ENCODE results near the gene MCCD1. TPM values are rescaled to one million over a fixed set of nuclear protein-coding genes. Genes with fewer than 3 reads are reported as not detected.

Gene MCCD1
- total RNA-seq, 1 donor from 2014 or later, result not detected

DNA sequence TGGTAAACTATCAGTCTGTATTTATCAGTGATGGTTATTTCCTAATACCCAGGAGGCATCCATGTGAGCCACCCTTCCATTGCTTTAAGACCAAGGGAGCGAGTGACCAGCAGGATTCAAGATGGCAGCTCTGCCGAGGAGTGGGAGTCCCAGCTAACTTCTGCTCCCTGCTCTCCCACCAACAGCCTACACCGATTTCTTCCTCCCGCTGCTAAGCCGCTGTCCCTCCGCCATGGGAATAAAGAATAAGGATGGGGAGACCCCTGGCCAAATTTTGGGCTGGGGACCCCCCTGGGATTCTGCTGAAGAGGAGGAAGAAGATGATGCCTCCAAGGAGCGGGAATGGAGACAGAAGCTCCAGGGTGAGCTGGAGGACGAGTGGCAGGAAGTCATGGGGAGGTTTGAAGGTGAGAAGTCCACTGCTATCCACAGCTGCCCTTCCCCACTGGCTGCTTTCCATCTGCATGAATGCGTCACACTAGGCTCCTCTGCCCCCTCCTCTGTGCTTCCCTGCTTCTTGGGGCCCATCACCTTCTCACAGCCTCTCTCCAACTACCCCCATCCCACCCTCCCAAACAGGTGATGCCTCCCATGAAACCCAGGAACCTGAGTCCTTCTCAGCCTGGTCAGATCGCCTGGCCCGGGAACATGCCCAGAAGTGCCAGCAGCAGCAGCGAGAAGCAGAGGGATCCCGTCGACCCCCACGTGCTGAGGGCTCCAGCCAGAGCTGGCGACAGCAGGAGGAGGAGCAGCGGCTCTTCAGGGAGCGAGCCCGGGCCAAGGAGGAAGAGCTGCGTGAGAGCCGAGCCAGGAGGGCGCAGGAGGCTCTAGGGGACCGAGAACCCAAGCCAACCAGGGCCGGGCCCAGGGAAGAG, 28.9 kb downstream of the MCCD1 start:
- peaks cover 14% of the 10 kb centered on the region for H3K36me3 Mint-ChIP-seq (ENCODE audit: insufficient read depth)
- H3K4me3 Mint-ChIP-seq (ENCODE audit: low read depth), result no peak overlapping the region
- no peak for DNase-seq (ENCODE audit: low spot score, unreplicated experiment)
- TF ChIP-seq, protein P1, sequence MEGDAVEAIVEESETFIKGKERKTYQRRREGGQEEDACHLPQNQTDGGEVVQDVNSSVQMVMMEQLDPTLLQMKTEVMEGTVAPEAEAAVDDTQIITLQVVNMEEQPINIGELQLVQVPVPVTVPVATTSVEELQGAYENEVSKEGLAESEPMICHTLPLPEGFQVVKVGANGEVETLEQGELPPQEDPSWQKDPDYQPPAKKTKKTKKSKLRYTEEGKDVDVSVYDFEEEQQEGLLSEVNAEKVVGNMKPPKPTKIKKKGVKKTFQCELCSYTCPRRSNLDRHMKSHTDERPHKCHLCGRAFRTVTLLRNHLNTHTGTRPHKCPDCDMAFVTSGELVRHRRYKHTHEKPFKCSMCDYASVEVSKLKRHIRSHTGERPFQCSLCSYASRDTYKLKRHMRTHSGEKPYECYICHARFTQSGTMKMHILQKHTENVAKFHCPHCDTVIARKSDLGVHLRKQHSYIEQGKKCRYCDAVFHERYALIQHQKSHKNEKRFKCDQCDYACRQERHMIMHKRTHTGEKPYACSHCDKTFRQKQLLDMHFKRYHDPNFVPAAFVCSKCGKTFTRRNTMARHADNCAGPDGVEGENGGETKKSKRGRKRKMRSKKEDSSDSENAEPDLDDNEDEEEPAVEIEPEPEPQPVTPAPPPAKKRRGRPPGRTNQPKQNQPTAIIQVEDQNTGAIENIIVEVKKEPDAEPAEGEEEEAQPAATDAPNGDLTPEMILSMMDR (IDR thresholded peaks at IDR 0.05; ENCODE audit: unreplicated experiment), result no peak
- no peaks in the 10 kb centered on the region for H3K27me3 Mint-ChIP-seq
- H3K27ac Mint-ChIP-seq, result no peak overlapping the region
- H3K4me1 Mint-ChIP-seq (ENCODE audit: low read depth), result no peaks in the 10 kb centered on the region
- H3K9me3 Mint-ChIP-seq (ENCODE audit: low read depth), result no peaks in the 10 kb centered on the region

DNA sequence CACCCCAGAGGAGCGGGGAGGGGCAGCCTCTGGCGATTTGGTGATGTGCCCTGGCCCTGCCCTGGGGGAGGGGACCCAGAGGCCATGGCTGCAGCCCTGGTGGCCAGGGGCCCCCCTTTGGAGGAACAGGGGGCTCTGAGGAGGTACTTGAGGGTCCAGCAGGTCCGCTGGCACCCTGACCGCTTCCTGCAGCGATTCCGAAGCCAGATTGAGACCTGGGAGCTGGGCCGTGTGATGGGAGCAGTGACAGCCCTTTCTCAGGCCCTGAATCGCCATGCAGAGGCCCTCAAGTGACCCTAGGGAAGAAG, 29.5 kb downstream of the MCCD1 start:
- Mint-ChIP-seq H3K27ac (no peak overlapping the region), H3K36me3 (ENCODE audit: insufficient read depth) (peaks cover 14% of the 10 kb centered on the region), H3K9me3 (ENCODE audit: low read depth) (no peaks in the 10 kb centered on the region), H3K4me3 (ENCODE audit: low read depth) (no peak overlapping the region), H3K4me1 (ENCODE audit: low read depth) (no peaks in the 10 kb centered on the region), H3K27me3 (no peaks in the 10 kb centered on the region)
- no peak for DNase-seq (ENCODE audit: low spot score, unreplicated experiment)
- TF ChIP-seq, protein P1 (IDR thresholded peaks at IDR 0.05; ENCODE audit: unreplicated experiment), result no peak

DNA sequence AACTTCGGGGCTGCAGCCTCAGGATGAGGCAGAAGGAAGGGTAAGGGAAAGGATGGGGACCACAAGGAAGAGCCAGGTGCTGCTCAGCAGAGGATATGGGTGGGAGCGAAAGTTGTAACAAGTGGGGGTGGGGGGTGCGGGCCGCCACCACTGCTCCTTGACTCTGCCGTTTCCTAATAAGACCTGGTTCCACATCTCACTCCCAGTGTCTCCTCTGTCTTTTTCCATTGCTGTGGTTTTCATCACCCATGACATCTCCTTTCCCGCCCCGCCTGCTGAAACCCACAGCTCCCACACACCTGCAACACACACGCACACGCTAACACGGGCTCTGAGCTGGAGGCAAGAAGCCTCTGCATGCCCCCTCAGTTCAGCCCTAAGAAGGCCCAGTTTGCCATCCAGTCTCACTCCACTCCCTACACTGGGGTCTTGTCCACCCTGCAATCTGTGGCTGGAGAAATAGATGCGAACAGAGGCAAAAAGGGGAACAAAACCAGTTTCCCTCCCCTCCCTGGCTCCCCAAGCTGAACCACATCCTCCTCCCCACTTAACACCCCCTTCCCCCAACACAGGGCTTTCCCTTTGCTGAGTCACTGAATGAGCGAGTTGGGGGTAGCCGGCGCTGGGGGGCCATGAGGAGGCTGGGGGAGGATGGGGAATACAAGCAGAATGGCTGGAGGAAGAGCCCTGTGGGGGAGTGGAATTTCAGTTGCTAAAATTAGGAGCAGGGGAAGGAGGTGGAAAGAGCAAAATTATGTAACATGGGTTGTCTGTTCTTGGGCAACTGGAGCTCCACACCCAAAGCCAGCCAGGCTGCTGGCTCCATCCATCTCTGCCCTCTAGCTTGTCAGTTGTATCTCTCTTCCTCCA, 30.1 kb downstream of the MCCD1 start:
- Mint-ChIP-seq H3K36me3 (ENCODE audit: insufficient read depth) (peaks cover 14% of the 10 kb centered on the region), H3K4me1 (ENCODE audit: low read depth) (no peaks in the 10 kb centered on the region), H3K4me3 (ENCODE audit: low read depth) (no peak overlapping the region), H3K27ac (no peak overlapping the region), H3K9me3 (ENCODE audit: low read depth) (no peaks in the 10 kb centered on the region), H3K27me3 (no peaks in the 10 kb centered on the region)
- no peak for DNase-seq (ENCODE audit: low spot score, unreplicated experiment)
- TF ChIP-seq, protein P1 (IDR thresholded peaks at IDR 0.05; ENCODE audit: unreplicated experiment), result no peak

DNA sequence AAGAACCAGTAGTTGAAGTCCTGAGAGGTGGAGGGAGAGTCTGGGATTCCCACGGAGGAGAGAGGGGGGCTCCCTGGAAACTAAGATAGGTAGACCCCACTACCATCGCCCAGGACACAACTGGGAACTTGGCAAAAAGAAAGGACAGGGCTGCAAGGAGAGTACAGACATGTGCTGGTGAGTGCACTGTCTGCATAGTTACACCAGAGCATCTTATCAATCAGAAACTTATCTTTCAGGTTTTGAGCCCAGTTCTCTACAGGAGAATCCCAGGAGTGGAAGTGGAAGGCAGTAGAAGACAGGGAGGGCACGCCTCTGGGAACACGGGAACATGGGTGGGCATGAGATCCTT, 30.8 kb downstream of the MCCD1 start:
- Mint-ChIP-seq H3K36me3 (ENCODE audit: insufficient read depth) (peaks cover 14% of the 10 kb centered on the region), H3K4me3 (ENCODE audit: low read depth) (no peak overlapping the region), H3K27ac (no peak overlapping the region), H3K27me3 (no peaks in the 10 kb centered on the region), H3K9me3 (ENCODE audit: low read depth) (no peaks in the 10 kb centered on the region), H3K4me1 (ENCODE audit: low read depth) (no peaks in the 10 kb centered on the region)
- DNase-seq (ENCODE audit: low spot score, unreplicated experiment), result no peak
- TF ChIP-seq, protein P1 (IDR thresholded peaks at IDR 0.05; ENCODE audit: unreplicated experiment), result no peak

DNA sequence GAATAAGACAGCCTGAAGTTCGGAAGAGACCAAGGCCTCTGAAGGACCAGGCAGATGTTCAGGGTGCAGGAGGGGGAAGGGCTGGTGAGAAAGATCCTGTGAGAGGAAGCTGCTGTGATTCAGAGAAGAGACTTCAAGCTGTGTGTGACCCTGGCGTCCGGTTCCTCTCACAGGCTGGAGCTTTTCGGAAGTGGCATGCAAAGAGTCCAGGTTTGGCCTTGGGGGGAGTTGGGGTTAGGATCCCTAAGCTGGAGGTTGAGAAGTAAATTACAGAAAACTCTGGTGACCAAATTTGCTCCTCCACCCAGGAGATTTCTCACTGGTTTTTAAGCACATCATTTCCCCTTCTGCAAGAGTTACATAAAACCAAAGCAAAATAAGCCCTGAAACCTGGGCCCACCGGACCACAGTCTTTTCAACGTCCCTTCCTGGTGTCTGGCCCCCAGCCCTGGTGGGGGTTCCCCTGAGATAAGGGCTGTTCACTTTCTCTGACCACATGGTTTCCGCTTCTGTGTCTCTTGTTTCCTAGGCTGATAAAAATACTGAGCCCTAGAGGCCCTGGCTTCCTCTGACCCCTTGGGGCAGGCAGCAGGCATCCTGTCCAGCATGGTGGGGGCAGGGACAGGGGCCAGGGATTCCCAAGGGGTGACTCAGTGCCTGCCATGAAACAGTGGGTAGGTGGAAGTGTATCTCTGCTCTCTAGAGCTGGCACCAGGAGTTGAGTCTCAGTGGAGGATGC, 31.4 kb downstream of the MCCD1 start:
- Mint-ChIP-seq H3K9me3 (ENCODE audit: low read depth) (no peaks in the 10 kb centered on the region), H3K4me1 (ENCODE audit: low read depth) (no peaks in the 10 kb centered on the region), H3K27ac (no peak overlapping the region), H3K36me3 (ENCODE audit: insufficient read depth) (peaks cover 12% of the 10 kb centered on the region), H3K27me3 (no peaks in the 10 kb centered on the region), H3K4me3 (ENCODE audit: low read depth) (no peak overlapping the region)
- no peak for DNase-seq (ENCODE audit: low spot score, unreplicated experiment)
- TF ChIP-seq, protein P1 (IDR thresholded peaks at IDR 0.05; ENCODE audit: unreplicated experiment), result no peak

All from progenitor cell of endocrine pancreas (in vitro differentiated cells).